HEK293 (cell line): ENCODE measurements around the gene DCTN2.

Source experiments
- GLIS1 ChIP-seq: fragments of 450-650 bp; formaldehyde crosslinking; IDR thresholded peaks from 2 replicates; pipeline ENCODE4 v1.5.1; 2016; ENCODE audit warnings: missing biosample characterization, missing genetic modification characterization
- GLIS2 ChIP-seq: fragments of 450-650 bp; formaldehyde crosslinking; IDR thresholded peaks from 2 replicates; pipeline ENCODE4 v1.5.1; 2016; ENCODE audit warnings: missing biosample characterization, missing genetic modification characterization
- TF ChIP-seq, protein P1 (sequence below): fragments of 450-650 bp; formaldehyde crosslinking; IDR thresholded peaks from 2 replicates; pipeline ENCODE4 v1.5.1; 2016; ENCODE audit warnings: missing biosample characterization, missing genetic modification characterization
- TF ChIP-seq, protein P2 (sequence below): fragments of 450-650 bp; formaldehyde crosslinking; IDR thresholded peaks from 2 replicates; pipeline ENCODE4 v1.5.1; 2016; ENCODE audit warnings: missing biosample characterization, missing genetic modification characterization
- TF ChIP-seq, protein P3 (sequence below): fragments of 450-650 bp; formaldehyde crosslinking; IDR thresholded peaks from 2 replicates; pipeline ENCODE4 v1.5.1; 2016; ENCODE audit warnings: missing biosample characterization, missing genetic modification characterization, low read depth

DNA sequence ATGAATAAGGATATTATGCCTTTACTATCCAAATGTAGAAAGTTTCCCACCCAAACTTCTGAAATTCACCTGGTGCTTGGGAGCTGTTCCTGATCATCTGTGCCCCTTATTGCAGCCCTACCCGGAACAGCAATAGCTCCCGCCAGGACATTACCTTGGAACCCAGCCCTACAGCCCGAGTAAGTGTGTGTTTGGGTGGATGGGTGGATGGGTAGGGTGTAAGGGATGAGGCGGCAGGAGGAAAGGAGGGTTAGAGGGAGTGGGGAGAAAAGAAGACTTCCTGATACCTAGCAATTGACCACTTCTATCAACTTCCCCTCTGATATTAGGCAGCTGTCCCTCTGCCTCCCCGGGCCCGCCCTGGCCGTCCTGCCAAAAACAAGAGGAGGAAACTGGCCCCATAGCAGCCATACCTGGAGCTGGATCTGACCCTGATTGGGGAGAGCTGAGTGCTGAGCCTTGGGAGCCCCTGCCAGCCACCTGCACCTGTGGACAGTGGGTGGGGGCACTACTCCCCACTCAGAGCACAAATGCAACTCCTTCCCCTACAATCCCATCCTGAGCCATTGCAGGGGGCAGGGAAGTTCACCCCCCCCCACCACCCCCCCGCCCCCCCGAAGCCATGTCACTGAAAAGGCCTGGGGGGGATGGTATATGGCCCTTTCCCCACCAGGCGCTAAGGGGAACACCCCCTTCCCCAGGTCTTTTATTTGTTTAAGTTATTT, 18.0 kb downstream of the DCTN2 start:
- TF ChIP-seq, protein P1, sequence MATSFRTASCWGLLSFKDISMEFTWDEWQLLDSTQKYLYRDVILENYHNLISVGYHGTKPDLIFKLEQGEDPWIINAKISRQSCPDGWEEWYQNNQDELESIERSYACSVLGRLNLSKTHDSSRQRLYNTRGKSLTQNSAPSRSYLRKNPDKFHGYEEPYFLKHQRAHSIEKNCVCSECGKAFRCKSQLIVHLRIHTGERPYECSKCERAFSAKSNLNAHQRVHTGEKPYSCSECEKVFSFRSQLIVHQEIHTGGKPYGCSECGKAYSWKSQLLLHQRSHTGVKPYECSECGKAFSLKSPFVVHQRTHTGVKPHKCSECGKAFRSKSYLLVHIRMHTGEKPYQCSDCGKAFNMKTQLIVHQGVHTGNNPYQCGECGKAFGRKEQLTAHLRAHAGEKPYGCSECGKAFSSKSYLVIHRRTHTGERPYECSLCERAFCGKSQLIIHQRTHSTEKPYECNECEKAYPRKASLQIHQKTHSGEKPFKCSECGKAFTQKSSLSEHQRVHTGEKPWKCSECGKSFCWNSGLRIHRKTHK: no peak
- TF ChIP-seq, protein P2, sequence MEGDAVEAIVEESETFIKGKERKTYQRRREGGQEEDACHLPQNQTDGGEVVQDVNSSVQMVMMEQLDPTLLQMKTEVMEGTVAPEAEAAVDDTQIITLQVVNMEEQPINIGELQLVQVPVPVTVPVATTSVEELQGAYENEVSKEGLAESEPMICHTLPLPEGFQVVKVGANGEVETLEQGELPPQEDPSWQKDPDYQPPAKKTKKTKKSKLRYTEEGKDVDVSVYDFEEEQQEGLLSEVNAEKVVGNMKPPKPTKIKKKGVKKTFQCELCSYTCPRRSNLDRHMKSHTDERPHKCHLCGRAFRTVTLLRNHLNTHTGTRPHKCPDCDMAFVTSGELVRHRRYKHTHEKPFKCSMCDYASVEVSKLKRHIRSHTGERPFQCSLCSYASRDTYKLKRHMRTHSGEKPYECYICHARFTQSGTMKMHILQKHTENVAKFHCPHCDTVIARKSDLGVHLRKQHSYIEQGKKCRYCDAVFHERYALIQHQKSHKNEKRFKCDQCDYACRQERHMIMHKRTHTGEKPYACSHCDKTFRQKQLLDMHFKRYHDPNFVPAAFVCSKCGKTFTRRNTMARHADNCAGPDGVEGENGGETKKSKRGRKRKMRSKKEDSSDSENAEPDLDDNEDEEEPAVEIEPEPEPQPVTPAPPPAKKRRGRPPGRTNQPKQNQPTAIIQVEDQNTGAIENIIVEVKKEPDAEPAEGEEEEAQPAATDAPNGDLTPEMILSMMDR (tag by site-specific recombination): no peak
- TF ChIP-seq GLIS1 (tag by site-specific recombination) (no peak), GLIS2 (tag by site-specific recombination) (no peak)
- TF ChIP-seq, protein P3, sequence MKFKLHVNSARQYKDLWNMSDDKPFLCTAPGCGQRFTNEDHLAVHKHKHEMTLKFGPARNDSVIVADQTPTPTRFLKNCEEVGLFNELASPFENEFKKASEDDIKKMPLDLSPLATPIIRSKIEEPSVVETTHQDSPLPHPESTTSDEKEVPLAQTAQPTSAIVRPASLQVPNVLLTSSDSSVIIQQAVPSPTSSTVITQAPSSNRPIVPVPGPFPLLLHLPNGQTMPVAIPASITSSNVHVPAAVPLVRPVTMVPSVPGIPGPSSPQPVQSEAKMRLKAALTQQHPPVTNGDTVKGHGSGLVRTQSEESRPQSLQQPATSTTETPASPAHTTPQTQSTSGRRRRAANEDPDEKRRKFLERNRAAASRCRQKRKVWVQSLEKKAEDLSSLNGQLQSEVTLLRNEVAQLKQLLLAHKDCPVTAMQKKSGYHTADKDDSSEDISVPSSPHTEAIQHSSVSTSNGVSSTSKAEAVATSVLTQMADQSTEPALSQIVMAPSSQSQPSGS (tag by site-specific recombination): no peak
